HG03432 (cell line): ENCODE data around the gene E2F8.
"Not testable (repeated sequence)": the region's sequence is repeated elsewhere in the genome, so short reads cannot be mapped to it uniquely, and the experiment has no call there.

Experiments
- ATAC-seq: cut with Tn5 transposase; IDR thresholded peaks from one replicate; pipeline ENCODE4 v1.9.1; 2021; ENCODE audit warnings: mild to moderate bottlenecking, moderate library complexity; ENCODE audit not compliant: unreplicated experiment

The E2F8 gene, protein sequence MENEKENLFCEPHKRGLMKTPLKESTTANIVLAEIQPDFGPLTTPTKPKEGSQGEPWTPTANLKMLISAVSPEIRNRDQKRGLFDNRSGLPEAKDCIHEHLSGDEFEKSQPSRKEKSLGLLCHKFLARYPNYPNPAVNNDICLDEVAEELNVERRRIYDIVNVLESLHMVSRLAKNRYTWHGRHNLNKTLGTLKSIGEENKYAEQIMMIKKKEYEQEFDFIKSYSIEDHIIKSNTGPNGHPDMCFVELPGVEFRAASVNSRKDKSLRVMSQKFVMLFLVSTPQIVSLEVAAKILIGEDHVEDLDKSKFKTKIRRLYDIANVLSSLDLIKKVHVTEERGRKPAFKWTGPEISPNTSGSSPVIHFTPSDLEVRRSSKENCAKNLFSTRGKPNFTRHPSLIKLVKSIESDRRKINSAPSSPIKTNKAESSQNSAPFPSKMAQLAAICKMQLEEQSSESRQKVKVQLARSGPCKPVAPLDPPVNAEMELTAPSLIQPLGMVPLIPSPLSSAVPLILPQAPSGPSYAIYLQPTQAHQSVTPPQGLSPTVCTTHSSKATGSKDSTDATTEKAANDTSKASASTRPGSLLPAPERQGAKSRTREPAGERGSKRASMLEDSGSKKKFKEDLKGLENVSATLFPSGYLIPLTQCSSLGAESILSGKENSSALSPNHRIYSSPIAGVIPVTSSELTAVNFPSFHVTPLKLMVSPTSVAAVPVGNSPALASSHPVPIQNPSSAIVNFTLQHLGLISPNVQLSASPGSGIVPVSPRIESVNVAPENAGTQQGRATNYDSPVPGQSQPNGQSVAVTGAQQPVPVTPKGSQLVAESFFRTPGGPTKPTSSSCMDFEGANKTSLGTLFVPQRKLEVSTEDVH

DNA sequence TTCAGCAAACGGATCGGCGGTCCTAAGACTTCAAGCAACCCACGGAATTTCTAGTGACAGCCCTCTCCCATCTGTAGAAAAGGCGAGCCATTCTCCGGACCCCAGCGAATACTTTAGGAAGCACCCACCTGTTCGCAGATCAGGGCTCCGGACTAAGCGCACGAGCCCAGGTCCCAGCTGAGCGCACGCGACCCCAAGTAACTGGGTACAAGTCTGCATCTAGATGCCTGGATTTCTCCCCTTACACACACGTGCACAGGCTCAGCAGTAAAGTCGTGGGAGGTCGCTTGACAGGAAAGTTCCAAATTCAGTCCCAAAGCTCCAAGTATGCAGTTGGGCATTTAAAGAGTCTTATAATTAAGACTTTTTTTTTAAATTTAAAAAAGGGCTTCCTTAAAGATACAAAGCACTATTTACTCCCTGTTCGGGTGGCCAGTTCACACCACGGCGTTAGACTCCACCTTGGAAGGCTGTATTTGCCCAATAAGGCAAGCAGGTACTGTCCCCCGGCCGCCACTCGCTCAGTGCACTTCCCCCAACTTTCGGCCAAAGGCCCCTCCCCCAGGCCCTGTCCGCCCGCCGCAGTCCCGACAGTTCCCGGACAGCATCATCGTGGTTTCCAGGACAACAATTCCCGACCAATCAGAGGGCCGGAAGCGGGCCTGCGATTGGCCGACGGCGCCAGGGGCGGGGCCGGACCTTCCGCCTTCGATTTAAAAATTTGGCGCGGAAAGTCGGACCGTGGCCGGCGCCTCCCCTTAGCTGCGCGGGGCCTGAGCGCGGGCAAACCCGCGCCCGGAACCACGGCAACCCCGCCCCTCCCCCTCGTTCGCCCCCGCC is at the start of gene E2F8:
E2F8 (minus strand) TSS at position 526 of the 840 bp plus-strand sequence. CDS start 824 bp downstream, outside the sequence.
- peak; percentile 89 for ATAC-seq

DNA sequence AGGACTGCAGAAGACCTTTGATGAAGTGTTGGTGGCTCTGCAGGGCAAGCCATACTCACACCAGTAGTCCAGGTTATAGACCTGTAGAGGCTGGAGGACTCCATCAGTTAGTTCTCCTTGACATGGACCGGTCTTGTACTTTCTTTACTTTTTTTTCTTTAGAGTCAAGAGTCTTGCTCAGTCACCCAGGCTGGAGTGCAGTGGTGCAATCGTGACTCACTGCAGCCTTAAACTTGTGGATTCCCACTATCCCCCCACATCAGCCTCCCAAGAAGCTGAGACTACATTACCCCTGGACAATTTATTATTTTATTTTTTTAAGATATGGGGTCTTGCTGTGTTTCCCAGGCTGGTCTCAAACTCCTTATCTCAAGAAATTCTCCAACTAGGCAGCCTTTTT is 49.6 kb upstream of the E2F8 start:
- ATAC-seq = no peak

DNA sequence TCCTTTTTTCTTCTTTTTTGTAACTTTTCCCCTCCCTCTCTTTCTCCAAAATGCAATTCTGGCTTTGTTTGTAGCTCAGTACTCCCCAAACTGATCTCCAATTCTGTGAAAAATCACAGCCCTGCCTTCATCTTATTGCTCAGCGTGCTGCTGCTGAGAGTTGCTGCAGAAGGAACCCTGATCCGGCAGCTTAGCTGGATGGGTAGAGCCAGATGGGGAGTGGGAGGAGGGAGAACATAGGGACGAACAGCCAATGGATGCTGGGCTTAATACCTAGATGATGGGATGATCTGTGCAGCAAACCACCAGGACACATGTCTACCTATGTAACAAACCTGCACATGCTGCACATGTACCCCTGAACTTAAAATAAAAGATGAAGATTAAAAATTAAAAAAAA is 47.5 kb upstream of the E2F8 start:
- no peak for ATAC-seq

DNA sequence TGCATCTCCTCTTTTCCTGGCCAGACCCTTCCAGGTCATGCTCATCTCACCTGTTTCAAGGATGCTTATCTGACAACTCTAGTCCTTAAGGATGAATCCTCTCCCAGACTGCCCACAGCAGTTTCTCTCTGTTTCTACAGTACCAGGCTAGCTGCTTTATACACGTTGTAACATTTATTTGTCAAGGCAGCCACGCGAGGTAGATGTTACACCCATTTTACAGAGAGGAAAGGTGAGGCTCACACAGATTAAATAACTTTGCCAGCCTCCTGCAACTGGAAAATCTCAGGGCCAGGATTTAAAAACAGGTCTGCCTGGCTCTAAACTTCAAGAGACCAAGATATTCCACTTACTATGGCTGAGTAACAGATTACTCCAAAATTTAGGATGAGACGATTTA is 45.7 kb upstream of the E2F8 start:
- no peak for ATAC-seq

DNA sequence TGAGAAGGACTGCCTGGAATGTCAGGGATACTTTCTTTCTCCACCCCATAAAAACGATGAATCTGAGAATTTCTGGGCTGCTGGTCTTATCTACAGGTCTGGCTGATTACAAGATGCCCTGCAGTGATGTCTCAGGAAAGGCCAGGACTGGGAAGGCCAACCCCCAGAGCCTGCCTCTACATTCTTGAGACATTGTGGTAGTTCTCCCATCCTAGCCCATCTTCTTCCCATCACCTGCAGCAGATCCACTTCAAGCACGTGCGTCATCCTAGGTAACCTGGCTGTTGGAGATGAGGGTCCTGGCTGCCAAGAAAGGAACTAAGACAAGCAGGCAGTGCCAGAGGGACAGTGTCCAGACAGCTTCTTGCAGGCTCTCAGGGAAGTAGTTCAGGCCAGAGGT is 44.1 kb upstream of the E2F8 start:
- ATAC-seq = no peak

DNA sequence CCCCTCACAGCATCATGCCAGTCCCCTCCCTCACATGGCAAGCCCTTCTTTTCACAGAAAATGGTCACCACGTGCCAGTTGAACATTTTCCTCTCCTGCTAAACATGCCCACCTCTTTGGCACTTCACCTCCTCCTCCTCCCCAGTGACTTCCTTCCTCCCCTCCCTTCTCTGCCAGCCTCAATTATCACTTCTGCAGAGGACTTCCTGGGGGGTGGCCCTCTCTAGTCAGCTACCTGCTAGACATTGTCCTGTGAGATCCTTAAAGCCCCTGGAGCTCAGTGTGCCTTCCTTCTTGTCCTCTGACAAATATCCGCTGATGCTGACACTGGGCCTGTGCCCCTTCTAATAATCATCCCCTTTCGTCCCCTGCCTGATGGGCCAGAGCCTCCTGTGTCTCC is 43.2 kb upstream of the E2F8 start:
- no peak for ATAC-seq

DNA sequence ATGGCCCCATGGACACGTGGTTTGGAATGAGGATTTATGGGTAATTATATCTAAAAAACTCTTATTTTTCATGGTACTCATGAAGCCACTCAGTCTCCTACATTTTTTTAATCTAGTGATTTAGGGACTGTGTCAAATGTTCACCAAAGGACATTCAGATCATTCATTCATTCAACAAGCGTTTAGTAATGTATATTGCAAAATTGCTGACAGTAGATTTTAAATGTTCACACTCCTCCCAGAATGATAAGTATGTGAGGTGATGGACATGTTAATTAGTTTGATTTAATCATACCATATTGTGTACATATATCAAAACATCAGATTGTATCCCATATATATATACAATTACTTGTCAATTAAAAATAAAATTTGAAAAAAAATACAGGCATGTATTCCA is 40.8 kb upstream of the E2F8 start:
- no peak for ATAC-seq

DNA sequence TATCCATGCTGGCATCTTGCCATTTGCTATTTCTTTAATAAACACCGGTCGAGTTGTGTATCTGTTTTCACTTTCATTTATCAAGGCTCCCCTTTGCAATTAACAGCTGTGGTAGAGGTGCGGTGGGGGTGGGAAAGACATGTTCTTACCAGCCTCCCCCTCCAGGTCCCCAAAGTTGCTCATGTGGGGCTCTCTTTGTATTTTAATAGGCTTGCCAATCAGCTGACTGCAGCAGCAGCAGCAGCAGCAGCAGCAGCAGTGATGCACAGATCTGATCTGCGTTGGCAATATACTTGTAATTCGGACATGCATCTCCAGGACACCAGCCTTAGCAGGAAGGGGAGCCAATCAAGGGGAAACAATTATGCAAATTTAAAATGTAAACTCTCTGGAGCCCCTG is 40.3 kb upstream of the E2F8 start:
- peak; percentile 78 for ATAC-seq

DNA sequence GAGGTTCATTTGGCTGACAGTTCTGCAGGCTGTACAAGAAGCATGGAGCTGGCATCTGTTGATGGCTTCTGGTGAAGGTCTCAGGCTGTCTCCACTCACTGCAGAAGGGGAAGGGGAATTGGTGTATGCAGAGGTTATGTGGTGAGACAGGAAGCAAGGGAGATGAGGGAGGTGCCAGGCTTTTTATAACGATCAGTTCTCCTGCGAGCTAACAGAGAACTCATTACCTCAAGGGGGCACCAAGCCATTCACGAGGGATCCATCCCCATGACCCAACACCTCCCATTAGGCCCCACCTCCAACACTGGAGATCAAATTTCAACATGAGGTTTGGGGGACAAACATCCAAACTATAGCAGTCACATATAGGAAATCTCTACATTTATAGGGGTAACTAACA is 38.7 kb upstream of the E2F8 start:
- ATAC-seq = no peak

DNA sequence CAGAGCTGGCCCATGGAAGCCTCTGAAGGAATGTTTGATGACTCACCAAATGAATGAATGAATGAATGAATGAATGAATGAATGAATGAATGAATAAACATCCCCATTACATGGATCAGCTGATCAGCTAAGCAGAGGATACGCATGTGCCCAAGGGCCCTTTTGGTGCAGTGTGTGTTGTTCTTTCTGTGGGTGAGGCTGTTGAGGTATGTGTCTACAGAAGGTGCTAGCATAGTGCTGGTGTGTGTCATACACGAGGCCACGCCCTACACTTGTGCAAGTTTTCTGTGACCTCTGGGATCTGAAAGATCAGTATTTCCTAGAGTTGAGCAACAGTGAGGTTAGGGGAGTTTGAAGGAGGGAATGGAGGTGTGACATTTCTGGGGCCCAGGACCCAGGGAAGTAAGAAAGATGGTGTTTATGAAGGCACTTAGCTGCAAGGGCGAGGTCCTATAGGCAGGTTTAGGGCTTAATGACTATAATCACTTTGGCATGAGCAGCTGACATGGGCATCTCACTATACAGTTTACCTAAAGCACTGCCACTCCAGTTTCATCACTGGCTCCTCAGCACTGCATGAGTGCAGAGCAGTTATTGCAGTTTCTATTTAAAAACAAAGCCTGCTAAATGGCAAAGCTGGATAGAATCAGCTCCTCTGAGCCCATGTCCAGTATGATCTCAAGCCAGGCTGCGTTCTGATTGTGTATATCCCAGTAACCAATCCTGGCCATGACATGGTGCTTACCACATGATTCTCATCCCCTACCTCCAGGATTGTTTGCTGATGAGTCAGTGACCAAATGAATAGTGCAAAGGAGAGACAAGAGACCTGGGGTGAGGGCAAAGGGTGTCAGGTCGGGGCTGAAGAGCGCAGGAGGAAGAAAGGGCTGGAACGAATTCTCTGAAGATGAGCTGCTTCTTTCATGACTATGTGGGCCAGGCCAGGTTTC is 36.4 kb upstream of the E2F8 start:
- no peak for ATAC-seq

DNA sequence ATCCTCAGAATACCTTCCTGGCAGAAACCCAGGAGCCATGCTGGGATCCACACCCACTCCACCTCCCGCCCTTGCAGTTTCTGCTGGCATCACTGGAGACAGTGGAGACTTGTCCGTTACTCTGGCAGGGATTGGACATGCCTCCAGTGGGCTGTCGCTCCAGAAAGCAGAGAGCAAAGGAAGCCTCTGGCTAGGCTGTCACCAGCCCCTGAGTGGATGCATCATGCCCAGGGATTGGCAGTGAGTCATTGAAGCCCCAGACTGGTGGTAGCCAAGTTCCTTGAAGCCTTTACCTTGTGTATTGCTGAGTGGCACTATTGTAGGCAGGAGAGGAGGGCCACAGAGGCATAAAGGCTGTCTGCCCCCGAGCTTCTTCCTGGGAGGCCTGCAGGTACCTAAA is 34.8 kb upstream of the E2F8 start:
- ATAC-seq = no peak

DNA sequence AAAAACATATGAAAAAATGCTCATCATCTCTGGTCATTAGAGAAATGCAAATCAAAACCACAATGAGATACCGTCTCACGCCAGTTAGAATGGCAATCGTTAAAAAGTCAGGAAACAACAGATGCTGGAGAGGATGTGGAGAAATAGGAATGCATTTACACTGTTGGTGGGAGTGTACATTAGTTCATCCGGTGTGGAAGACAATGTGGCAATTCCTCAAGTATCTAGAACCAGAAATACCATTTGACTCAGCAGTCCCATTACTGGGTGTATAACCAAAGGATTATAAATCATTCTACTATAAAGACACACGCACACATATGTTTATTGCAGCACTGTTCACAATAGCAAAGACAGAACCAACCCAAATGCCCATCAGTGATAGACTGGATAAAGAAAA is 32.5 kb upstream of the E2F8 start:
- ATAC-seq = not testable (repeated sequence)

DNA sequence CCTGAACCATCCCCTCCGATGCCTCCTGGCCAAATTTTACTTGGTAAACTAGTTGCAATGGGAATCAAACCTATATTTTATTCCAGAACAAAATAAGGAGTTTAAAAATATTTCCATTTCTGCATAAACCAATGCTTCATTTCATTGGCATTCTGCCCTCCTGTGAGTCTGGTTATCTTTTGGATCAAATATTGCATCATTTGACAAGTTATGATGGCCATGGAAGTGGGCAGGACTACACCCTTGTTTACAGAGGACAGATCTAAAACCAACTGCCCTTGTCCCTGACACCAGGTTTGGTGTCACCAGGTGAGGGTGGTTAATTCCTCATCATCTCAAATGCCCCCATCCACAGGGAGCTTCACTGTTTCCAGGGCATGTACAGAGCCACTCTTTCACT is 28.2 kb upstream of the E2F8 start:
- no peak for ATAC-seq

DNA sequence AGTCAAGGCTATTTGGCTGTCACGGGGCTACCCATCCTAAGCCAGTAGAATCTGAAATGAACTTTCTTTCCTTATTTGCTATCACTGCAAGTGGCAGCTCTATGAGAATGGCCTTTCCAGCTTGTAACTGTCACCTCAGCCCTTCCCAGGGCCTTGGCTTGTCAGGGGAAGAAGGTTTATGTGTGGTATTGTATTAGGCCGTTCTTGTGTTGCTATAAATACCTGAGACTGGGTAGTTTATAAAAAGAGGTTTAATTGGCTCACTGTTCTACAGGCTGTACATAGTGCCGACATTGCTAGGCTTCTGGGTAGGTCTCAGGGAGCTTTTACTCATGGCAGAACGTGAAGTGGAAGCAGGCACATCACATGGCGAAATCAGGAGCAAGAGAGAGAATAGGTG is 26.8 kb upstream of the E2F8 start:
- ATAC-seq = no peak

DNA sequence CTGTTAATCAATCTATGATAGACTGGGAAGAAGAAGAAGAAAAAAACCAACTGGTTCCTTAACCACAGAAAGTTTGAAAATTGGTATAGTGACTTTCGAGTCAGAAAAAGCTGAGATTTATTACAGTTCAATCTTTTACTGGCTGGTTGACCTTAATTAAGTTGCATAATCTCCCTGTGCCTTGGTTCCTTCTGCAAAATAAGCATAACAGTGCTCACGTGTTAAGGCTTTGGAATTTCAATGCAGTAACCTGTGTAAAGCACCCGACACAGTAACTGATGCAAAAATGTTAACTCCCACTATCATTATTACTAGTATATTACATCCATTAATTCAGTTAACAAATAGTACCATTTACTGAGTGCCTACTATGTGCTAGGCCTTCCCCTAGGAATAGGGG is 22.6 kb upstream of the E2F8 start:
- no peak for ATAC-seq

DNA sequence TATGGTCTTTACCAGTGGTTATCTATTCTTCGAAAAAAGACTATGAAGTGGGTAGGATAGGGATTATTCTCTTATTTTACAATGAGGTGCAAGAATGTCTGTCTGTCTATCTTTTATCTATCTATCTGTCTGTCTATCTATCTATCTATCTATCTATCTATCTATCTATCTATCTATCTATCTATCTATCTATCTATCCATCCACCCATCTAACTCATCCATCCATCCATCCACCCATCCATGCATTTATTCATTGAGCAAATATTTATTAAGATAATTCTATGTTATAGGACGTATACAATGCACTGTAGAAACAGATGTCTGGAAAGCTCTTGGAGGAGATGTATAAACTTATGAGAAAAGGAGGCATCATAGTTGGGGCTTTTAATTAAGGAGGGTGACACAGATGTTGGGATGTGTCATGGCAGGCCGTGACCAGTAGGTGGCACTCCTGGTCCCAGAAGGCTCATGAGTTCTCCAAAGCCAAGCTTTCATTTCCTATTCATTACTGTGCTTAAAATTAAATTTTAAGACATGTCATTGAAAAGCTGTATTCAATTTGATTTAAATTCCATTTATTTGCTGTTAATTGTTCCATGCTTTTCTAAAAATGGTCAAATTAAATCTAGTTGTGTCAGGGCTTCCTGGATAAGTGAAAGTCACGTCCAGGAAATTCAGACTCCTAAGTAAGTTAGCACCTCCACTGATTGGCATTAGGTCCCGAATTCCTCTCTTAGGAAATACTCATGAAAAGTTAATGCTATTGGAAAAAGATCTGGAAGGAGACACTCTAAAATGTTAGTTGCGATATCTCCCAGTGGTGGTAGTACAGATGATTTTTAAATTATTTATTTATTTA is 19.0 kb upstream of the E2F8 start:
- peak; percentile 74 for ATAC-seq

DNA sequence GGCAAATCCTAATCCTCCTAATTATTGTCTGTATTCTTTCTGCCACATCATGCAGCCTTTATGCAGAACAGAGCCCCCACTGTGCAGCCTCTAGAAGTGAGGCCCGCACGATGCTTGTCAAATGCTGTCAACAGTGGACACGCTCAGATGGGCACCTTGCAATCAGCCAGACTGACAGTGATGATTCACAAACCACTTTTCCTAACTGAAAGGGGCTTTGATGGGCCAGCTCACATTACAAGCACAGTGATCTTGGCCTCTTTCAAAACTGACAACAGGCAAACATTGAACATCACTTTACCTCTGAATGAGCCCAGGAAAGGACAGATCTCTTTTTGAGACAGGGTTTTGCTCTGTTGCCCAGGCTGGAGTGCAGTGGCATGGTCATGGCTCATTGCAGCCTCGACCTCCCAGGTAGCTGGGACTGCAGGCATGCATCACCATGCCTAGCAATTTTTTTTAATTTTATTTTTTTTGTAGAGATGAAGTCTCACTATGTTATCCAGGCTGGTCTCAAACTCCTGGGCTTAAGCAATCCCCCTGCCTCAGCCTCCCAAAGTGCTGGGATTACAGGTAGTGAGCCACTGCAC is 18.0 kb upstream of the E2F8 start:
- ATAC-seq = no peak

DNA sequence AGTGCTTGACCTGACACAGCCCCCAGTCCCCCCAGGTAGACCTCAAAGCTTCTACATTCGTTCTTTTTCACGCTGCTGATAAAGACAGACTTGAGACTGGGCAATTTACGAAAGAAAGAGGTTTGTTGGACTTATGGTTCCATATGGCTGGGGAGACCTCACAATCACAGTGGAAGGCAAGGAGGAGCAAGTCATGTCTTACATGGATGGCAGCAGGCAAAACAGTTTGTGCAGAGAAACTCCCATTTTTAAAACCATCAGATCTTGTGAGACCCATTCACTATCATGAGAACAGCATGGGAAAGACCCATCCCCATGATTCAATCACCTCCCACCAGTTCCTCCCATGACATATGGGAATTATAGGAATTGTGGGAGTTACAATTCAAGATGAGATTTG is 13.7 kb upstream of the E2F8 start:
- not testable (repeated sequence) for ATAC-seq

DNA sequence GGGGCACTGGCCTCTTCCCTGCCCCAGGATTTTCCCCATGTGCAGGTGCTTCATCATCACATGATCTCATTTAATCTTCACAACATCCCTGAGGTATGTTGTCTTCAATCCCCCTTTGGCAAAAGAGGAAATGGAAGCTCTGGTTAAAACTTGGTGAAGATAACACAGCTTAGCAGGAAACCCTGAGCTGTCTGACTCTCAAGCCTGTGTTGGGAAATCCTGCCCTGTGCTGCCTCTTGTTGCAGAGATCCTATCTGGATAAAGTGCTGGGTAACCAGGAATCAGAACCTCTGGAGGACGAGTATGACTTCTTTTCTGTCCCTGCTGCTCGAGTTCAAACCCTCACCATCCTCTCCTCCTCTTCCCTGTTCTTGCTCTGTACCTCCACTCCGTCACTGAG is 13.1 kb upstream of the E2F8 start:
- ATAC-seq = no peak
